ENCODE data around the gene NKX2-8.
"Not testable (repeated sequence)": the region's sequence is repeated elsewhere in the genome, so short reads cannot be mapped to it uniquely, and the experiment has no call there.

GRCh38 chr14:36544280-36544679, 38.1 kb downstream of the NKX2-8 start:
- not testable (repeated sequence) for TF ChIP-seq EP300, CTCF (IDR thresholded peaks at IDR 0.05)
